C1 segment of cervical spinal cord (tissue), 14 donors: ENCODE data around the gene NAPB.
"Not testable (repeated sequence)": the region's sequence is repeated elsewhere in the genome, so short reads cannot be mapped to it uniquely, and the experiment has no call there.

Experiments
- DNase-seq, 14 donors: peaks; one replicate each; lab custom pipeline; 2025; lab: John Stamatoyannopoulos, UW

Gene NAPB

DNA sequence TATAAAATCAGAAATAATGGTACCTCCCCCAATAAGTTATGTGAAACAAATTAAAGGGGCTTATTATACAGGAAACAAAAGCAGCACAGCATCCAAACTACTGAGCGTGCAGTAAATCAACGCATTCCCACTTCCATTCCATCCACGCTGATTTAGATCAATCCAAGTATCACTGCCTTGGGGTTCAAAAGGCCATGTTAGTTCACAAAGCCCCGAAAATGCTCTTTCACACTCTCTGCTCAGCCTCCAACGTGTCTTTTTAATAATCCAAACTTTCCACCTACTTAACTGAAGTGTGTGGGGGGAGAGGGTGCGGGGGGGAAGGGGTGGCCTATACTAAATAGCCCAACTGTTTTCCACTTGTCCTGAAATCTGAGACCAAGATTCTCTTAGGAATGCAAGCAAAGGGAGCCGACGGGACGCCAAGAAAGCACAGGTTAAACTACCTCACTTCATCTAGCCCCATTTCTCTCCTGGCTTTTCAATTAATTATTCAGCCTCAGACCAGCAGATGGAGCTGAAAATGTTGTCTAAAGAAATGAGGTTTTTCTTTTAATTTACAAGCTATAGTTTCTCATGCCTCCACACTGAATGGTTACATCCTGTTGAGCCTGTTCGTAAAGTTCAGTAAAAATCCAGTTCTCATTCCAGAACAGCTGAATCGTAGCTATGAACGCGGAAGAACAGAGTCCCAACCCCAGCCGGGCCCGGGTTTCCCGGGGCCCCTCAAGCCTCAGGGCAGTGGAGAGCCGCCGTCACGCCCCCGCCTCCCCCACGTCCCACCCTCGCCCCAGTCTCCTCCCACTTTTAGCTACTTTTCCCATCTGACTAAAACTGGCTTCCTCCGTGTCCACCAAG, 71.7 kb downstream of the NAPB start:
- DNase-seq, result peak in 8 of 14 donors; percentile 54 to 93 (median 88)

DNA sequence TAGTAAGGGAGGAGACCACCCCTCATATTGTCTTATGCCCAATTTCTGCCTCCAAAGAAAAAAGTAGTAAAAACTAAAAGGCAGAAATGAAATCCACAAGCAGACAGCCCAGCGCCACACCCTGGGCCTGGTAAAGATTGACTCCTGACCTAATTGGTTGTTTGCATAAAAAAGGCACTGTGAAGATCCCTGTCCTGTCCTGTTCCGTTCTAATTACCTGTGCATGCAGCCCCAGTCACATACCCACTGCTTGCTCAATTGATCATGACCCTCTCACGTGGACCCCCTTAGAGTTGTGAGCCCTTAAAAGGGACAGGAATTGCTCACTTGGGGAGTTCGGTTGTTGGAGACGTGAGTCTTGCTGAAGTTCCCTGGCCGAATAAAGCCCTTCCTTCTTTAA, 72.8 kb downstream of the NAPB start:
- not testable (repeated sequence) for DNase-seq

DNA sequence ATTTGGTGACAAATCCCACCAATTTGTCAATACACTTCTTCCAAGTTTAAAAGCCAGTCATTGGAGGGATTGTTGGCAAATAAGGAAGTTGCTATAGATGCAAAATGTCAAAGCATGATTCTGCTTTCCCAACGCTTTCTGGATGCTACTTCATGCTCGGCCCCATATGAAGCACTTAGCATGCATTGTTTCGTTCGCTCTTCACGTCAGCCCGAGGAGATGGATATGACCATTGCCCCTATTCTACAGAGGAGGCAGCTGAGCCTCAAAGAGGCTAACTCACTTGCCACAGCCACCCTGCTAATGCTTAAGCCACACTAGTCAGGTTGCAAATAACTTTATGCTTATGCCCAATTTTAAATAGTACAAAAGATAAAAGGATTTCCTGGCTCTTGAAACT, 73.5 kb downstream of the NAPB start:
- no peak for DNase-seq

DNA sequence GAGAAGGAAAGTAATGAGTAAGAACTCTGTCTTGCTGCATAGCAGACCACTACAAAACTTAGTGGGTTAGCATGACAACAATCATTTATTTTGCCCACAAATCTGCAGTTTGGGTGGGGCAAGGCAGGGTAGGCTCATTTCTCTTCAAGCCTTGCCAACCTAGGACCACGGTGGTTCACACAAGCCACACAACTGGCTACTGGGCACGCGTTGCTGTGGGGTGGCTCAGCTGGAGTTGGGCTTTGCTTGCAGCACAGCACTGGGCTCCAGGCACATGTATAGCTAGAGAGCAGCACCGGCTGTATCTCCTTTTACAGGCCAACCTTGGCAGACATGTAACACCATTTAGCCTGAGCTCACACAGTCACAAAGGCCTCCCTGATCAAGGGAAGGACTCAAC, 75.3 kb downstream of the NAPB start:
- no peak for DNase-seq

DNA sequence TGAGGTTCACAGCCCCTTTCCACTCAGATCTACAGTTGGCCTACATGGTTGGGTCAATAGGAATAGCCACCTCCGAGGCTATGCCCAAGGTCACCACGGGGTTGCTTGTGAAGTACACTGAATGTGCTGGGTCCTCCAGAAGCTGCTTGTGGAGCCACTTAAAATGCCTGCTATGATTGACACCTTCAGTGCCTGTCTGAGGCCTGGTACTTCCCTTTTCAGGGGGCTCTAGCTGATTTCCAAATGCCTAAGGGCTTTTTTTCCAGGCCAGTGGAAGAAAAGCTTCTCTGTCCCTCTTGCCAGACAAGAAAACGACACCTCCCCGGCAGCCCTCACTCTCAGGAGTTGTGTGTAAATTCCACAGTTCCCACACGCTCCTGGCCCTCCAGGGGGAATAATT, 77.0 kb downstream of the NAPB start:
- DNase-seq, result no peak

DNA sequence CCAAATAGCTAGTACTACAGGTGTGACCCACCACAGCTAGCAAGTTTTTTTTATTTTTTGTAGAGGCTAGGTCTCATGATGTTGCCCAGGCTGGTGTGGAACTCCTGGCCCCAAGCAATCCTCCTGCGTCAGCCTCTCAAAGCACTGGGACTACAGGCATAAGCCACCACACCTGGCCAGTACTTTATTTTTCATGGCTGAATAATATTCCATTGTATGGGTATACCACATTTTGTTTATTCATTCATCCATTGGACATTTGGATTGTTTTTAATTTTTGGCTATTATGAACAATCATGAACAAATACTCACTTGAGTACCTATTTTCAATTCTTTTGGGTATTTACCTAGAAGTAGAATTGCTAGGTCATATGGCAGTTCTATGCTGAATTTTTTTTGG, 77.7 kb downstream of the NAPB start:
- no peak for DNase-seq

DNA sequence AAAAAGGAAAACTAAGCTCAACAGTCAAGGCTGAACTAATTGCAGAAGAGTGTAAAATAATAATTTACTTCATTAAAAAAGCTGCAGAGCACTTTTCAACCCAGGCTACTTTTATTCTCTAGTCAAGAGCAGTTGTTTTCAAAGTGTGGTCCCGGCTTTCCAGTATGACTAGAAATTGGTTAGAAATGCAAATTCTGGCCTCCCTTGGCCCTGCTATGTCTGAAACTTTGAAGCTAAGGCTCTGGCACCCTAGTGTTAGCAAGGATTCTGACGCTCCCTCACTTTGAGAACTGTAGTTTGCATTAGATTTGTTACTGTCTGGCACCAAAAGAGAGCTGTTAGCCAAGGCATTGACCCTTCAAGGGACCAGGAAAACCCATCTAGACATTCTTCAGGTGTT, 80.2 kb downstream of the NAPB start:
- DNase-seq, result no peak

DNA sequence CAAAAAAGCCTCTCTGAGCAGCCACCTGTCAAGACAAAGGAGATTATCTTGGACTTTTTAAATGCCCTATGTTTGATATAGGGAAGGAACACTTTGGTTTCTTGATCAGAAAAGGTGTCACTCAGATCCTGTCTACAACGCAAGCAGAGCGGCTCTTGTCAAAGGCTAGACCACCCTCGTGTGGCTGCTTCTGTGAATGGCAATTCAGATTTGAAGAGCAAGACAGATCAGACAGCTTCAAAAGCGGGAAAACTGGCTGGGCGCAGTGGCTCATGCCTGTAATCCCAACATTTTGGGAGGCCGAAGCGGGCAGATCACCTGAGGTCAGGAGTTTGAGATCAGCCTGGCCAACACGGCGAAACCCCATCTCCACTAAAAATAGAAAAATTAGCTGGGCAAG, 80.8 kb downstream of the NAPB start:
- peak in 9 of 14 donors; percentile 8 to 56 (median 18) for DNase-seq

DNA sequence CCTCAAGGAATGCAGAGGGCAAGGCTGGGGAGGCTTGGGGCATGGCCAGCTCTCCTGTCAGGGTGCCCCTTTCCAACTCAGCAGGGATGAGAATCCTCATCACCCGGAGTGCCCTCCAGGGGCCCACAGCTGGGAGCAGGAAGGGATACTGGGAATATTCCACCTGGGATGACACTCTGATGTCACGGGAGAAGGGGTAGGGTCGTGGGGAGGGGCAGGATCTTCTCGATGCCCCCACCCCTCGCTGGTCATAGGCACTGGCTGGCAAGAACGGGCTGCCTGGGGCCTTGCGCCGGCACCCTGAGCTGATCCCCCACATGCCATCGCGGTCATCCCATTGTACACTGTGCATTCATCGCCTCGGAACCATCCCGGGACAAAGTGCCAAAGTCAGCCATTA, 81.3 kb downstream of the NAPB start:
- no peak for DNase-seq

DNA sequence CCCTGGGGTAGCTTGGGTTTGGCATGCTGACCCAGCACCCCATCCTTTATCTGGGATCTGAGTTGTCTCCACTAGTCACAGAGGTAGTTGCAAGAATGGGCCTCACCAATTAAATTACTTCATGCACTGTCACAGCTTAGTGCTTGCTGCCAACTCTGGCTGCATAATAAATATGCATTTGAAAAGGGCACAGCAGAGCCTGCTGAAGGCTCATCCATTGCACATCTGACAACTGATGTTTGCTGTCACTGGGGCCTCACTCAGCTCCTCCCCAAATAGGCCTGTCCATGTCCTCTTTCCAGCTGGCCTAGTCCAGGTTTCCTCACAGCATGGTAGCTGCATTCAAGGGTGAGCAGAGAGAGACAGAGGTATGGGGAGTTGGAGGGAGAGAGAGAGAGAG, 84.0 kb downstream of the NAPB start:
- DNase-seq, result peak in 1 of 14 donors; percentile 22

DNA sequence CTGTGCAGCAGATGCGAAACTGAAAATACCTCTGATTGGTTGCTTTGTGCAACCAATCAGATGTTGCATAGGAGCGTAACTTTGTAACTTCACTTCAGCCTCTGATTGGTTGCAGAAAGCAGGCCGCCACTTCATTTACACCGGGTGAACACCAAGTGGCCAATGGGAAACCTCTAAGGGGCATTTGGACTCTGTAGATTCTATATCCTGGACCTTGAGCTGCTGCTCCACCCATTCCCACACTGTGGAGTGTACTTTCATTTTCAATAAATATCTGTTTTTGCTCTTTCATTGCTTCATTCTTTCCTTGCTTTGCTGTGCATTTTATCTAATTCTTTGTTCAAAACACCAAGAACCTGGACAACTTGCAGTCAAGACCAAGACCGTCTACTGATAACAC, 84.8 kb downstream of the NAPB start:
- no peak for DNase-seq

DNA sequence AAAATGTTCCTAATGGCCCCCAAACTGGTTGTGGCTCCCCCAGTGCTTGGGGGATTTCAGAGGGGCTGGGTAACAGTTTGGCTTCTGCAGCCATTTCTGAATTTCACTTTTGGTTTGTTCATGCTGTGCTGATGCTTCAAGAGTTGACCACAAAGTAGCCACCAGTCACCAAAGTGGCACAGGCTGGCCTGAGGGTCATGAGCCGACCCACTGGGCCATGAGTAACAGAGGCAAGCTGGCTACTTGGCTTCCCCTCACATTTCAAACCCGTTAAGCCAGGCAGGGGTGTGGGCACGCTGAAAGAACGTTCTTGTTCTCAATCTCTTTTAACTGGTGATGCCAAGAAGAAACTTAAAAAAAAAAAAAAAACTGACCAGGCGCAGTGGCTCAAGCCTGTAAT, 85.8 kb downstream of the NAPB start:
- no peak for DNase-seq

DNA sequence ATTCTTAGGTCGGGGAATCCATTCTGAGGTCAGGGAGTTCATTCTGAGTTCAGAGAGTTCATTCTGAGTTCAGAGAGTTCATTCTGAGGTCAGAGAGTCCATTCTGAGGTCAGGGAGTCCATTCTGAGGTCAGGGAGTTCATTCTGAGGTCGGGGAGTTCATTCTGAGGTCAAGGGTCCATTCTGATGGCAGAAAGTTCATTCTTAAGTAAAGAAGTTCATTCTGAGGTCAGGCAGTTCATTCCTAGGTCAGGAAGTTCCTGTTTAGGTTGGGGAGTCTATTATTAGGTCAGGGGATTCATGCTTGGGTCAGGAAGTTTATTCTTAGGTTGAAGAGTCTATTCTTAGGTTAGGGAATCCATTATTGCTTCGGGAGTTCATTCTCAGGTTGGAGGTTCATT, 87.2 kb downstream of the NAPB start:
- no peak for DNase-seq

DNA sequence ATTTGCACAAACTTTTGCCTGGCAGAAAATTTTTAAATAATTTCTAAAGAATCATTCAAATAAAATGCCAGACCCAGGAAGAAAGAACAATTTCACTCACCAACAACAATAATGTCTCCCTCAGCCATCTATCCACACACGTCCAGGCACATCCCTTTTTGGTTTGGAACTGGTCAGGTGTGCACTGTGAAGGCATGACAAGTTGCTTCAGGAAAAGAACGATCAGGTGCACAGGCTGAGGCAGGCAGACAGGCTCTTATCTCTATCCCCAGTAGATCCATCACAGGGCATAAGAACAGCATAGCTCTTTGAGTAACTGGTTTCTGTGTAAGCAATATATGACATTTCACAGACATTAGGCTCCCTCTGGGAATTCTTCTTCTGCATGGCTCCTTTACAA, 88.8 kb downstream of the NAPB start:
- no peak for DNase-seq

DNA sequence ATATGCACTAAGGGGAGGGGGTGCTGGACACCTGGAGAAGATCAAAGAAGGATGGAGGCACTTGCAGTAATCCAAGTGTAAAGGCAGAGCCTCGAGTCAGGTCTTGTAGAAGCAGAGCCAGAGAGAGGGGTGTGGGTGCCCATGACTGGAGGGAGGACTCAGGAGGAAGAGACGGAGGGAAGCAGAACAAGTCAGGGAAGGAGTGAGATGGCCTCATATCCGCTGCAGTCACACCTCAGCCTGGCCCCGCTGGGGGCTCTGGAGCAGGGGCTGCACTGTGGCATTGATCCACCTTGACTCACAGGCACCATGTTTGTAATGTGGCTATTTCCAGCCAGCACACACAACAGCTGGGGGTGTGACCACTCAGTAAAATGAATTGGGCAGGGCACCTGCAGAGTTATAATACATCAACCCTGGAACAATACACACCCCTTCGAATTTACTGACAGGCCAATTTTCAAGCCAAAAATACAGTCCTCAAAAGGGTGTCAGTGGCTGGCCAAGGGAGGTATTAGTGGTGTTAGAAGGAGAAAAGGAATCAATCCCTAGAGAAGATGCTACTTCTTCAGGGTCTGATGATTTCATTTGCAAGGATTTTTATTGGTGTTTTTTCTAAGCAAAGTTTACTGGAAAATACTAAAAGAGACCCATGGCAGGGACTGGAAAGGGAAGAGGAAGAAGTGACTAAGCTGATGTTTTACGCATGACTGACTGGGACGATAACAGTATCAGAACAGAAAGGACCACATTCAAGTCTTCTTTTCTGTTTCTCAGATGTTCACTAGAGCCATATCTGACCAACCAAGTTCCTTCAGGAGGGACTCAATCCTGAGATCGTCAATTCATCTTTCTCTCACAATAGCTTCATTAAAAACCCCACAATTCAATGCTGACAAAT, 89.6 kb downstream of the NAPB start:
- DNase-seq, result no peak

DNA sequence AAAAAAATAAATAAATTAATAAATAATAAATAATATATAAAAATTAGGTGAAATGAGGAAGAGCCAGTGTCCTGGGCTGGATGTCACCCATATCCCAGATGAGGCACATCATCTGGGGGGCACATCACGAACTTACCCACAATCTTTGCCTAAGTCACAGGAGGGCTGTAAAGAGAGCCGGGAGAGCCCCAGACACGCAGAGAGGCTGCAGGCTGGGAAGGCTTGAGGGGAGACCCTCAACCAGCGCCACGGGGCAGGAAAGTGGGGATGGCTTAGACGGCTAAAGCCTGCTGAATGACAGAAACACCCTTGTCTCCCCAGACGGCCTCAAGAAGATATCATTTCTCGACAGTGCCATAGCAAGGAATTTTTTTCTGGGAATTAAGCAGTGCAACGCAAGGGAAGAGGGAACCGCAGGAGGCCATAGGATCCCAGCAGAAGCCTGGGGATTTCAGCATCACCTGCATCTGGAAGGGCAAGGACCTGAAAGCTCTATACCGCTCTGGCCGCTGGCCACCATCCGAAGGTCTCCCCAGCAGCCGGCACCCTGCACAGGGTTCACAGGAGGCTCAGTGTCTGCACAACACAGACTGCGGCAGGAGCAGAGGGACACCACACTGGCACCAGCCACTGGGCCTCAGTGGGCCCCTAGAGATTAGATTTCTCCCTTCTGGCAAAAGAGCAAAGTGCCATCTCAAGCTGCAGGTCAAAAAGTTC, 93.5 kb downstream of the NAPB start:
- no peak for DNase-seq

DNA sequence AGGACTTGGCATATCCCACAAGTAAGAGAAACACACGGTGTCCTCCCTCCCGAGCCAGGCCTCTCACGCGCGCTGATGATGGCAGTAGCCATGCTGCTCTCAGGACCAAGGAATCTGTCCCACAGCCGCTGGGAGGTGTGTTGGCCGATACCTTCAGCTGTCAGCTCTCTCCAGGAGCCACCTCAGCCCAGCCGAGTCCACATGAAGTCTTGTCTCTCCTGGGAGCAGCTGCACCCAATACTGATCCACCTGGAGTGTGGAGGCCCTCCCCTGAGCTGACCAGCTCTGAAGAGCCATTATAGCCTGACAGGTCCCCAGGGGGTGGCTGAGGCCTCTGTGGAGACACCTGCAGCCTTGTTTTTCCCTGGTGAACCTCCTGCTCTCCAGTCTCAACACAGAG, 94.5 kb downstream of the NAPB start:
- no peak for DNase-seq

DNA sequence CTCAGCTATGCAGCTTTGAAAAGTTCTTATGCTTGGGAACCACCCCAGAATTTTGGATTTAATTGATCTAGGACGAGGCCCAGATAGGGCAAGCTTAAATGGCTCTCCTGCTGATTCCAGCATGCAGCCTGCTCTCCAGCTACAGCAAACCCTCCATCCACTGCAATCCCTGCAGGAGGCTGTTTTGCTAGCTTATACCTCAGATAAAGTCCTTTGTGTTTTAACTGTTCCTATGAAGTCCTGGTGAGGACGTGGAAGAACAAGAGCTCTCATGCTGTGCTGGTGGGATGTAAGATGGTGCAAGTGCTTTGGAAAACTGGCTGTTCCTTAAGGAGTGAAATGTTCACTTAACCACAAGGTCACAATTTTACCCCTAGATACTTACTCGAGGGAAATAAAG, 96.2 kb downstream of the NAPB start:
- DNase-seq, result no peak
